Naive thymus-derived CD4-positive, alpha-beta T cell (primary cell): ENCODE data around the gene MRPS18B. TPM values are rescaled to one million over a fixed set of nuclear protein-coding genes. Genes with fewer than 3 reads are reported as not detected.

Source experiments
- ATAC-seq: fragments of 150-1000 bp; cut with Tn5 transposase; 2 replicates; pipeline ENCODE4 v1.10.0; 2021; ENCODE audit warnings: mild to moderate bottlenecking, moderate library complexity
- CTCF ChIA-PET: fragments of 350-600 bp; sonication (Branson Sonifier 250); formaldehyde crosslinking; loops from one replicate; lab custom pipeline; 2021; ENCODE audit warnings: antibody characterized with exemption; lab: Charles Lee
- POLR2A ChIA-PET: fragments of 350-600 bp; sonication (Branson Sonifier 250); formaldehyde crosslinking; loops from one replicate; lab custom pipeline; 2021; ENCODE audit warnings: antibody characterized with exemption, inconsistent platforms; lab: Charles Lee
- DNase-seq, 9 donors: peaks; one replicate each; pipeline versions ENCODE4 v3.0.0 to v3.0.0-alpha.2; 2020 to 2022; ENCODE audit warnings: mixed read lengths in 1 of 9
- H3K27ac ChIP-seq: one replicate; pipeline ENCODE4 v1.7.0; 2013; ENCODE audit warnings: mild to moderate bottlenecking, low read depth, low read length, moderate library complexity
- H3K27me3 ChIP-seq, 2 donors: one replicate each; pipeline ENCODE4 v1.7.0; 2013; ENCODE audit warnings: low read length in 2 of 2, mild to moderate bottlenecking in 2 of 2, moderate library complexity in 2 of 2; ENCODE audit not compliant: control insufficient read depth in 2 of 2, insufficient read depth in 2 of 2
- H3K36me3 ChIP-seq, 3 experiments: 1 replicate in 2 of 3; 2 replicates in 1 of 3; pipeline ENCODE4 v1.7.0; 2013; ENCODE audit warnings: low read length in 3 of 3, mild to moderate bottlenecking in 3 of 3, moderate library complexity in 1 of 3; ENCODE audit not compliant: insufficient read depth in 3 of 3, control insufficient read depth in 2 of 3
- H3K4me1 ChIP-seq, 2 donors: one replicate each; pipeline ENCODE4 v1.7.0; 2013; ENCODE audit warnings: low read length in 2 of 2, mild to moderate bottlenecking in 2 of 2, moderate library complexity in 1 of 2; ENCODE audit not compliant: control insufficient read depth in 2 of 2, insufficient read depth in 2 of 2
- H3K4me3 ChIP-seq: 2 replicates; pipeline ENCODE4 v1.7.0; 2013; ENCODE audit warnings: mild to moderate bottlenecking, low read length
- H3K9me3 ChIP-seq, 3 experiments: 1 replicate in 2 of 3; 2 replicates in 1 of 3; pipeline ENCODE4 v1.7.0; 2013; ENCODE audit warnings: low read length in 3 of 3; ENCODE audit not compliant: control insufficient read depth in 2 of 3
- H3K27ac Mint-ChIP-seq, 9 donors: one replicate each; pipeline ENCODE4 v1.8.0; 2020 to 2022; ENCODE audit warnings: mixed read lengths in 9 of 9, mild to moderate bottlenecking in 8 of 9, moderate library complexity in 5 of 9, inconsistent platforms in 2 of 9
- H3K27me3 Mint-ChIP-seq, 5 donors: one replicate each; pipeline ENCODE4 v1.8.0; 2021 to 2022; ENCODE audit warnings: mixed read lengths in 5 of 5, mild to moderate bottlenecking in 1 of 5
- H3K36me3 Mint-ChIP-seq, 5 donors: one replicate each; pipeline ENCODE4 v1.8.0; 2020 to 2022; ENCODE audit warnings: mixed read lengths in 5 of 5, mild to moderate bottlenecking in 3 of 5, inconsistent platforms in 1 of 5
- H3K4me1 Mint-ChIP-seq, 7 donors: one replicate each; pipeline ENCODE4 v1.8.0; 2020 to 2022; ENCODE audit warnings: mixed read lengths in 7 of 7, mild to moderate bottlenecking in 3 of 7, inconsistent platforms in 1 of 7
- H3K4me3 Mint-ChIP-seq, 10 donors: one replicate each; pipeline ENCODE4 v1.8.0; 2020 to 2022; ENCODE audit warnings: mild to moderate bottlenecking in 10 of 10, mixed read lengths in 10 of 10, moderate library complexity in 6 of 10, inconsistent platforms in 2 of 10
- H3K9me3 Mint-ChIP-seq, 11 donors: one replicate each; pipeline ENCODE4 v1.8.0; 2020 to 2022; ENCODE audit warnings: mixed read lengths in 11 of 11, mild to moderate bottlenecking in 4 of 11, inconsistent platforms in 1 of 11, moderate library complexity in 1 of 11
- intact Hi-C, 2 donors: fragments of 100-400 bp; cut with micrococcal nuclease; formaldehyde crosslinking; loops; one replicate each; pipeline ENCODE4 v1.15.1; 2023
- polyA plus RNA-seq, 2 donors: library from polyadenylated mRNA; unstranded; fragments of 300-500 nt; fragmentation: Illumina TruSeq; gene quantifications; one replicate each; pipeline ENCODE4 v1.2.3, GENCODE V29; 2021
- total RNA-seq, 6 experiments: library from RNA in 5 of 6; stranded (reverse) in 5 of 6; gene quantifications; 1 replicate in 5 of 6; 2 replicates in 1 of 6; pipeline ENCODE4 v1.2.3 and lab custom pipeline; 2021 to 2026

Gene MRPS18B
- total and polyA plus RNA-seq, 7 experiments from 2014 or later: 20.4 to 169 (median 49.5) TPM

- DNase-seq (no peak), ATAC-seq (no peak)
- ChIA-PET CTCF (interaction anchor here (1.0 to 10.4 kb wide), 6 partner anchors 11 to 116 kb away, joined by 3 to 128 read pairs (median 8); no protein-coding TSS in a partner anchor), POLR2A (interaction anchor here (0.6 to 11.1 kb wide), 12 partner anchors 9 to 136 kb away, joined by 3 to 189 read pairs (median 4); partner anchors contain the start of gene MRPS18B)
- Histone ChIP-seq H3K4me3 (no peak overlapping the region), H3K9me3 (no peaks in the 10 kb centered on the region), H3K36me3 (peaks cover 26 to 50% (median 28%) of the 10 kb centered on the region in 3 experiments), H3K27ac (peak overlapping the region; percentile 39), H3K27me3 (no peaks in the 10 kb centered on the region), H3K4me1 (peaks cover 3 to 5% of the 10 kb centered on the region in 2 donors)
- peak overlapping the region in 7 of 9 donors; percentile 17 to 79 (median 58) for H3K27ac Mint-ChIP-seq
- intact Hi-C loops: loop anchor here in 1 of 2 donors (2.0 kb wide), 1 partner anchor 15 kb away; no protein-coding TSS in a partner anchor
- no peak overlapping the region for H3K4me3 Mint-ChIP-seq
- no peaks in the 10 kb centered on the region for H3K27me3 Mint-ChIP-seq
- H3K4me1 Mint-ChIP-seq: peaks cover 16 to 38% (median 26%) of the 10 kb centered on the region in 7 donors
- H3K9me3 Mint-ChIP-seq: no peaks in the 10 kb centered on the region
- peaks cover 18 to 35% (median 26%) of the 10 kb centered on the region in 5 donors for H3K36me3 Mint-ChIP-seq
Observed at GRCh38 chr6:30599625-30600324, 17.9 kb upstream of the MRPS18B start.

GRCh38 chr6:30600451-30600961, 17.1 kb upstream of the MRPS18B start:
- no peak for DNase-seq
- POLR2A ChIA-PET: interaction anchor here (0.6 to 11.1 kb wide), 10 partner anchors 10 to 109 kb away, joined by 3 to 189 read pairs (median 4); no protein-coding TSS in a partner anchor
- H3K4me1 Mint-ChIP-seq: peaks cover 16 to 35% (median 25%) of the 10 kb centered on the region in 7 donors
- no peaks in the 10 kb centered on the region for H3K27me3 Mint-ChIP-seq
- Histone ChIP-seq H3K27me3 (no peaks in the 10 kb centered on the region), H3K36me3 (peaks cover 33 to 54% (median 35%) of the 10 kb centered on the region in 3 experiments), H3K4me3 (no peak overlapping the region), H3K4me1 (peaks cover 3 to 5% of the 10 kb centered on the region in 2 donors), H3K27ac (peak overlapping the region; percentile 47), H3K9me3 (no peaks in the 10 kb centered on the region)
- CTCF ChIA-PET: interaction anchor here (0.9 to 8.1 kb wide), 6 partner anchors 10 to 130 kb away, joined by 3 to 104 read pairs (median 4); no protein-coding TSS in a partner anchor
- H3K4me3 Mint-ChIP-seq: no peak overlapping the region
- H3K27ac Mint-ChIP-seq: peak overlapping the region in 7 of 9 donors; percentile 58 to 85 (median 79)
- peaks cover 17 to 39% (median 30%) of the 10 kb centered on the region in 5 donors for H3K36me3 Mint-ChIP-seq
- intact Hi-C loops: loop anchor here in 1 of 2 donors (2.0 kb wide), 1 partner anchor 14 kb away; no protein-coding TSS in a partner anchor
- ATAC-seq: no peak
- H3K9me3 Mint-ChIP-seq: no peaks in the 10 kb centered on the region

- ChIA-PET CTCF (interaction anchor here (0.7 to 8.1 kb wide), 5 partner anchors 9 to 1365 kb away, joined by 3 to 104 read pairs (median 4); no protein-coding TSS in a partner anchor), POLR2A (interaction anchor here (0.6 to 11.1 kb wide), 6 partner anchors 9 to 118 kb away, joined by 3 to 189 read pairs (median 8); no protein-coding TSS in a partner anchor)
- intact Hi-C loops: loop anchor here in 1 of 2 donors (2.0 kb wide), 1 partner anchor 13 kb away; no protein-coding TSS in a partner anchor
- H3K27ac Mint-ChIP-seq: peak overlapping the region in 8 of 9 donors; percentile 32 to 85 (median 78)
- Histone ChIP-seq H3K9me3 (no peaks in the 10 kb centered on the region), H3K4me1 (peaks cover 3 to 5% of the 10 kb centered on the region in 2 donors), H3K4me3 (no peak overlapping the region), H3K27me3 (no peaks in the 10 kb centered on the region), H3K27ac (peak overlapping the region; percentile 47), H3K36me3 (peaks cover 40 to 62% (median 44%) of the 10 kb centered on the region in 3 experiments)
- DNase-seq (peak in 1 of 9 donors; percentile 9), ATAC-seq (peak; percentile 45)
- no peaks in the 10 kb centered on the region for H3K9me3 Mint-ChIP-seq
- peaks cover 22 to 45% (median 36%) of the 10 kb centered on the region in 5 donors for H3K36me3 Mint-ChIP-seq
- no peaks in the 10 kb centered on the region for H3K27me3 Mint-ChIP-seq
- H3K4me1 Mint-ChIP-seq: peaks cover 19 to 41% (median 28%) of the 10 kb centered on the region in 7 donors
- no peak overlapping the region for H3K4me3 Mint-ChIP-seq
Observed at GRCh38 chr6:30601436-30601814, 16.2 kb upstream of the MRPS18B start.

- DNase-seq (no peak), ATAC-seq (no peak)
- H3K36me3 Mint-ChIP-seq: peaks cover 26 to 49% (median 38%) of the 10 kb centered on the region in 5 donors
- Histone ChIP-seq H3K9me3 (no peaks in the 10 kb centered on the region), H3K4me3 (no peak overlapping the region), H3K27ac (peak overlapping the region; percentile 47), H3K36me3 (peaks cover 46 to 68% (median 49%) of the 10 kb centered on the region in 3 experiments), H3K27me3 (no peaks in the 10 kb centered on the region), H3K4me1 (peaks cover 2 to 5% of the 10 kb centered on the region in 2 donors)
- intact Hi-C loops: loop anchor here in 1 of 2 donors (2.0 kb wide), 1 partner anchor 13 kb away; no protein-coding TSS in a partner anchor
- peaks cover 19 to 46% (median 30%) of the 10 kb centered on the region in 7 donors for H3K4me1 Mint-ChIP-seq
- CTCF ChIA-PET: interaction anchor here (0.7 to 2.0 kb wide), 4 partner anchors 9 to 1364 kb away, joined by 3 to 13 read pairs (median 4); no protein-coding TSS in a partner anchor
- H3K27me3 Mint-ChIP-seq: no peaks in the 10 kb centered on the region
- no peaks in the 10 kb centered on the region for H3K9me3 Mint-ChIP-seq
- H3K4me3 Mint-ChIP-seq: no peak overlapping the region
- POLR2A ChIA-PET: interaction anchor here (0.6 to 11.1 kb wide), 5 partner anchors 8 to 117 kb away, joined by 3 to 189 read pairs (median 3); no protein-coding TSS in a partner anchor
- peak overlapping the region in 5 of 9 donors; percentile 32 to 85 (median 79) for H3K27ac Mint-ChIP-seq
Observed at GRCh38 chr6:30601815-30602641, 15.6 kb upstream of the MRPS18B start.

GRCh38 chr6:30603961-30604360, 13.7 kb upstream of the MRPS18B start:
- Mint-ChIP-seq H3K36me3 (peaks cover 33 to 61% (median 45%) of the 10 kb centered on the region in 5 donors), H3K4me1 (peaks cover 22 to 51% (median 37%) of the 10 kb centered on the region in 7 donors), H3K4me3 (no peak overlapping the region), H3K9me3 (no peaks in the 10 kb centered on the region), H3K27ac (peak overlapping the region in 7 of 9 donors; percentile 8 to 68 (median 60)), H3K27me3 (no peaks in the 10 kb centered on the region)
- ChIA-PET CTCF (interaction anchor here (0.5 to 1.6 kb wide), 4 partner anchors 63 to 121 kb away, joined by 3 to 6 read pairs (median 4); no protein-coding TSS in a partner anchor), POLR2A (interaction anchor here (1.0 to 11.1 kb wide), 3 partner anchors 10 to 33 kb away, joined by 3 to 189 read pairs (median 14); partner anchors contain the start of genes ABCF1, MRPS18B and PPP1R10)
- no peak for DNase-seq
- intact Hi-C loops: no loop called here
- H3K36me3 ChIP-seq: peaks cover 53 to 83% (median 58%) of the 10 kb centered on the region in 3 experiments
- H3K9me3 ChIP-seq: no peaks in the 10 kb centered on the region
- H3K27ac ChIP-seq: no peak overlapping the region
- H3K4me3 ChIP-seq: no peak overlapping the region
- H3K4me1 ChIP-seq: peaks cover 0 to 5% of the 10 kb centered on the region in 2 donors
- no peak for ATAC-seq
- no peaks in the 10 kb centered on the region for H3K27me3 ChIP-seq
